Spleen (tissue), 11 donors: ENCODE results near the gene AFAP1. TPM values are rescaled to one million over a fixed set of nuclear protein-coding genes. Genes with fewer than 3 reads are reported as not detected.
A peak's percentile ranks its signal among the peaks of the same experiment; 100 is the strongest.

Experiments
- DNase-seq: peaks from one replicate; pipeline ENCODE4 v3.0.0-alpha.2; 2020
- H3K27ac ChIP-seq, 8 donors: fragments of 200-600 bp; sonication (generic) in 7 of 8; 1 replicate in 4 of 8; 2 replicates in 4 of 8; pipeline versions ENCODE4 v1.5.0 to v1.8.0; 2016 to 2021; ENCODE audit warnings: inconsistent platforms in 4 of 8, mild to moderate bottlenecking in 4 of 8, moderate library complexity in 1 of 8
- H3K27me3 ChIP-seq, 7 donors: fragments of 200-600 bp; sonication (generic) in 6 of 7; replicated peaks in 1 of 7; 1 replicate in 4 of 7; 2 replicates in 3 of 7; pipeline versions ENCODE4 v1.5.0 to v1.8.0; 2016 to 2021; ENCODE audit warnings: inconsistent platforms in 3 of 7, mild to moderate bottlenecking in 1 of 7
- H3K36me3 ChIP-seq, 6 donors: fragments of 200-600 bp; sonication (generic) in 5 of 6; 1 replicate in 4 of 6; 2 replicates in 2 of 6; pipeline versions ENCODE4 v1.5.0 to v1.8.0; 2016 to 2021; ENCODE audit warnings: inconsistent platforms in 2 of 6
- H3K4me1 ChIP-seq, 6 donors: fragments of 200-600 bp; sonication (generic) in 5 of 6; 1 replicate in 3 of 6; 2 replicates in 3 of 6; pipeline versions ENCODE4 v1.5.0 to v1.8.0; 2016 to 2021; ENCODE audit warnings: inconsistent platforms in 3 of 6
- H3K4me3 ChIP-seq, 8 donors: fragments of 200-600 bp; sonication (generic) in 7 of 8; 1 replicate in 4 of 8; 2 replicates in 4 of 8; pipeline versions ENCODE4 v1.5.0 to v1.8.0; 2016 to 2021; ENCODE audit warnings: inconsistent platforms in 4 of 8, mild to moderate bottlenecking in 4 of 8, moderate library complexity in 2 of 8
- H3K9me3 ChIP-seq, 8 donors: fragments of 200-600 bp; sonication (generic) in 7 of 8; 1 replicate in 4 of 8; 2 replicates in 4 of 8; pipeline versions ENCODE4 v1.5.0 to v1.8.0; 2016 to 2021; ENCODE audit warnings: inconsistent platforms in 4 of 8
- CTCF ChIP-seq, 11 experiments: fragments of 200-600 bp in 7 of 11; fragments of 450-650 bp in 4 of 11; sonication (generic) in 4 of 11; IDR thresholded peaks in 8 of 11; conservative IDR thresholded peaks in 3 of 11; 1 replicate in 7 of 11; 2 replicates in 4 of 11; pipeline versions ENCODE4 v1.4.0 to v1.8.0; 2016 to 2021; ENCODE audit warnings: antibody characterized with exemption in 11 of 11, inconsistent platforms in 4 of 11, mild to moderate bottlenecking in 1 of 11
- POLR2A ChIP-seq, 3 donors: fragments of 450-650 bp; IDR thresholded peaks; one replicate each; pipeline ENCODE4 v1.5.1; 2017; ENCODE audit warnings: antibody characterized with exemption in 3 of 3, mild to moderate bottlenecking in 1 of 3
- POLR2AphosphoS5 ChIP-seq, 3 donors: sonication (generic); formaldehyde crosslinking; IDR thresholded peaks; one replicate each; pipeline ENCODE4 v1.5.1; 2017; ENCODE audit warnings: antibody characterized with exemption in 3 of 3
- WGBS, 5 donors: extraction: QIAGEN DNeasy Blood & Tissue Kit in 3 of 5; methylation state at CpG; one replicate each; pipeline versions ENCODE4 v1.1.5 to v1.1.7; 2013 to 2018; 5-methylcytosine and 5-hydroxymethylcytosine counted together
- intact Hi-C: fragments of 100-400 bp; cut with DNase I; formaldehyde crosslinking; loops from one replicate; pipeline ENCODE4 v1.15.0; 2023; ENCODE audit warnings: low total_unique reads
- polyA plus RNA-seq, 3 donors: library from polyadenylated mRNA; stranded (reverse); fragments of 200-250 nt; gene quantifications; one replicate each; pipeline ENCODE4 v1.2.1, GENCODE V29; 2013
- total RNA-seq, 7 donors: library from RNA; depleted of rRNA in 3 of 7; stranded (reverse); fragments of >200 nt in 3 of 7; fragmentation: NEBNext Ultra II Directional in 4 of 7; extraction: Animal tissue kit (Norgen Biotek cat#: 25700) in 4 of 7; gene quantifications; one replicate each; pipeline versions ENCODE4 v1.1.0 to v1.2.1, GENCODE V29; 2016 to 2021
- donor health status: healthy with polysubstance abuse.
- donor health status: DM: no; HTN: no; CAD: no; lungs with moderate emphysema.
- donor health status: DM: no; HTN: no; CAD: no.
- donor health status: Bipolar disorder and iron deficiency.
- donor health status: healthy.
- donor health status: DM: no; HTN: no; CAD: no.
- donor health status: DM: yes; HTN: yes; CAD: no.

The AFAP1 gene
- total and polyA plus RNA-seq, 10 donors, result 1.6 to 29.2 (median 12.1) TPM

- peak overlapping the region in 2 of 8 donors; percentile 5 to 90 for H3K27ac ChIP-seq
- intact Hi-C loops, result no loop called here
- no peaks in the 10 kb centered on the region for H3K27me3 ChIP-seq
- peaks cover 0 to 15% (median 0%) of the 10 kb centered on the region in 6 donors for H3K36me3 ChIP-seq
- no peak overlapping the region for H3K4me3 ChIP-seq
- no peak for TF ChIP-seq POLR2AphosphoS5 (IDR thresholded peaks at IDR 0.05)
- TF ChIP-seq CTCF (IDR thresholded peaks at IDR 0.05 in 8 of 11, conservative IDR thresholded peaks at IDR 0.05 in 3 of 11), result no peak
- no peak for TF ChIP-seq POLR2A (IDR thresholded peaks at IDR 0.05)
- WGBS, 5 donors, result 70 to 92% (median 86%) methylated on average over 10 of the region's 10 CpGs
- no peak for DNase-seq
- H3K9me3 ChIP-seq, result no peaks in the 10 kb centered on the region
- peaks cover 34 to 51% (median 42%) of the 10 kb centered on the region in 6 donors for H3K4me1 ChIP-seq
Measured at GRCh38 chr4:7973545-7973981, 33.9 kb upstream of the AFAP1 start.

- H3K9me3 ChIP-seq, result no peaks in the 10 kb centered on the region
- no peak overlapping the region for H3K4me3 ChIP-seq
- peaks cover 41 to 67% (median 53%) of the 10 kb centered on the region in 6 donors for H3K4me1 ChIP-seq
- H3K27me3 ChIP-seq, result no peaks in the 10 kb centered on the region
- peak overlapping the region in 7 of 8 donors; percentile 68 to 90 (median 82) for H3K27ac ChIP-seq
- 65 to 89% (median 83%) methylated on average over 11 to 13 of the region's 13 CpGs for WGBS, 5 donors
- no peak for TF ChIP-seq CTCF (IDR thresholded peaks at IDR 0.05 in 8 of 11, conservative IDR thresholded peaks at IDR 0.05 in 3 of 11)
- TF ChIP-seq POLR2AphosphoS5 (IDR thresholded peaks at IDR 0.05), result peak in 1 of 3 donors; percentile 25
- H3K36me3 ChIP-seq, result peaks cover 0 to 15% (median 0%) of the 10 kb centered on the region in 6 donors
- intact Hi-C loops, result no loop called here
- no peak for DNase-seq
Measured at GRCh38 chr4:7971881-7972500, 32.3 kb upstream of the AFAP1 start.

- 32 to 50% (median 39%) methylated on average over 2 of the region's 2 CpGs; no CpG with 5 or more reads in 1 of the 5 donors for WGBS, 5 donors
- peaks cover 41 to 75% (median 55%) of the 10 kb centered on the region in 6 donors for H3K4me1 ChIP-seq
- H3K4me3 ChIP-seq, result peak overlapping the region in 2 of 8 donors; percentile 7 to 55
- intact Hi-C loops, result no loop called here
- no peaks in the 10 kb centered on the region for H3K9me3 ChIP-seq
- H3K27ac ChIP-seq, result peak overlapping the region; percentile 68 to 90 (median 82)
- no peaks in the 10 kb centered on the region for H3K27me3 ChIP-seq
- H3K36me3 ChIP-seq, result peaks cover 0 to 20% (median 0%) of the 10 kb centered on the region in 6 donors
- DNase-seq, result no peak
- TF ChIP-seq CTCF (IDR thresholded peaks at IDR 0.05 in 8 of 11, conservative IDR thresholded peaks at IDR 0.05 in 3 of 11), result no peak
Measured at GRCh38 chr4:7971159-7971631, 31.5 kb upstream of the AFAP1 start.

- TF ChIP-seq CTCF (IDR thresholded peaks at IDR 0.05 in 8 of 11, conservative IDR thresholded peaks at IDR 0.05 in 3 of 11) (no peak), POLR2AphosphoS5 (IDR thresholded peaks at IDR 0.05) (peak; percentile 5 to 36 (median 23))
- intact Hi-C loops, result no loop called here
- peaks cover 0 to 17% (median 0%) of the 10 kb centered on the region in 6 donors for H3K36me3 ChIP-seq
- peak overlapping the region in 4 of 8 donors; percentile 7 to 55 (median 14) for H3K4me3 ChIP-seq
- no peaks in the 10 kb centered on the region for H3K9me3 ChIP-seq
- peaks cover 41 to 81% (median 59%) of the 10 kb centered on the region in 6 donors for H3K4me1 ChIP-seq
- DNase-seq, result no peak
- H3K27ac ChIP-seq, result peak overlapping the region; percentile 68 to 90 (median 82)
- no peaks in the 10 kb centered on the region for H3K27me3 ChIP-seq
- 43 to 56% (median 50%) methylated on average over 11 to 13 of the region's 13 CpGs for WGBS, 5 donors
Measured at GRCh38 chr4:7970361-7970946, 30.8 kb upstream of the AFAP1 start.
